Gastroesophageal sphincter (tissue), 3 donors: ENCODE results near the gene GEMIN7.

Experiments
- CTCF ChIP-seq, 4 experiments: fragments of 200-600 bp in 2 of 4; fragments of 450-650 bp in 2 of 4; sonication (generic) in 1 of 4; IDR thresholded peaks; one replicate each; pipeline ENCODE4 v1.5.1; 2017 to 2019; ENCODE audit warnings: antibody characterized with exemption in 4 of 4, mild to moderate bottlenecking in 2 of 4, moderate library complexity in 2 of 4
- EP300 ChIP-seq: sonication (generic); formaldehyde crosslinking; IDR thresholded peaks from one replicate; pipeline ENCODE4 v1.6.1; 2017; ENCODE audit warnings: antibody characterized with exemption, mild to moderate bottlenecking

DNA sequence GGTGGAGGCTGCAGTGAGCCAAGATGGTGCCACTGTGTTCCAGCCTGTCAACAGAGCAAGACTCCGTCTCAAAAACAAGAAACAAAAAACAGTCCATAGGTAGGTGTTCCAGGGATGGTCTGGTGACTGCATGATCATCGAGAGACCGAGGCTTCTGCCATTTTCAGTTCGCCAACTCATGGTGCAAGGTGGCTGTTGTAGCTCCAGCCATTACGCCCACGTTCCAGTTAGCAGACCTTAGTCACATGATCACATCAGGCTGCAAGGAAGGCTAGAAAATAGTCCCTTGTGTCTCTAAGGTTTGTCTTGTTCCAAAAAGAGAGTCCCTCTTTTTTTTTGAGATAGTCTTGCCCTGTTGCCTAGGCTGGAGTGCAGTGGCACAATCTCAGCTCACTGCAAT, 43.3 kb upstream of the GEMIN7 start:
- TF ChIP-seq CTCF (IDR thresholded peaks at IDR 0.05) (no peak), EP300 (no peak)
